ENCODE measurements around the gene SERPINB3.
"Not testable (repeated sequence)": the region's sequence is repeated elsewhere in the genome, so short reads cannot be mapped to it uniquely, and the experiment has no call there.

The SERPINB3 gene

GRCh38 chr18:63661750-63662149, at the start of gene SERPINB3:
TSS of gene SERPINB3 (minus strand) at chr18:63661893. CDS start at chr18:63661216, 677 bp downstream.
- not testable (repeated sequence) for H3K27ac ChIP-seq (ENCODE audit: low read depth in 2 of 2, low read length in 2 of 2); H3K4me3 ChIP-seq (ENCODE audit: low read length in 2 of 2); H3K36me3 ChIP-seq (ENCODE audit: control insufficient read depth in 2 of 2, insufficient read depth in 2 of 2, low read length in 2 of 2); H3K4me1 ChIP-seq (ENCODE audit: control insufficient read depth in 2 of 2, insufficient read depth in 2 of 2, low read length in 2 of 2); H3K9ac ChIP-seq (ENCODE audit: low read depth in 1 of 2, low read length in 2 of 2); H3K9me3 ChIP-seq (ENCODE audit: control insufficient read depth in 2 of 2, low read length in 2 of 2); H3K27me3 ChIP-seq (ENCODE audit: control insufficient read depth in 2 of 2, insufficient read depth in 2 of 2, low read length in 2 of 2)

GRCh38 chr18:63708650-63709049, 47.0 kb upstream of the SERPINB3 start:
- Histone ChIP-seq H3K4me1 (ENCODE audit: control insufficient read depth in 2 of 2, insufficient read depth in 2 of 2, low read length in 2 of 2) (no peaks in the 10 kb centered on the region), H3K9ac (ENCODE audit: low read depth in 1 of 2, low read length in 2 of 2) (no peak overlapping the region), H3K27ac (ENCODE audit: low read depth in 2 of 2, low read length in 2 of 2) (no peak overlapping the region), H3K9me3 (ENCODE audit: control insufficient read depth in 2 of 2, low read length in 2 of 2) (no peaks in the 10 kb centered on the region), H3K4me3 (ENCODE audit: low read length in 2 of 2) (no peak overlapping the region), H3K27me3 (ENCODE audit: control insufficient read depth in 2 of 2, insufficient read depth in 2 of 2, low read length in 2 of 2) (no peaks in the 10 kb centered on the region), H3K36me3 (ENCODE audit: control insufficient read depth in 2 of 2, insufficient read depth in 2 of 2, low read length in 2 of 2) (no peaks in the 10 kb centered on the region)

GRCh38 chr18:63707816-63708215, 46.1 kb upstream of the SERPINB3 start:
- Histone ChIP-seq H3K27me3 (ENCODE audit: control insufficient read depth in 2 of 2, insufficient read depth in 2 of 2, low read length in 2 of 2) (no peaks in the 10 kb centered on the region), H3K4me1 (ENCODE audit: control insufficient read depth in 2 of 2, insufficient read depth in 2 of 2, low read length in 2 of 2) (no peaks in the 10 kb centered on the region), H3K9ac (ENCODE audit: low read depth in 1 of 2, low read length in 2 of 2) (no peak overlapping the region), H3K27ac (ENCODE audit: low read depth in 2 of 2, low read length in 2 of 2) (no peak overlapping the region), H3K9me3 (ENCODE audit: control insufficient read depth in 2 of 2, low read length in 2 of 2) (no peaks in the 10 kb centered on the region), H3K36me3 (ENCODE audit: control insufficient read depth in 2 of 2, insufficient read depth in 2 of 2, low read length in 2 of 2) (no peaks in the 10 kb centered on the region), H3K4me3 (ENCODE audit: low read length in 2 of 2) (no peak overlapping the region)

GRCh38 chr18:63705401-63705800, 43.7 kb upstream of the SERPINB3 start:
- Histone ChIP-seq H3K36me3 (ENCODE audit: control insufficient read depth in 2 of 2, insufficient read depth in 2 of 2, low read length in 2 of 2) (no peaks in the 10 kb centered on the region), H3K27me3 (ENCODE audit: control insufficient read depth in 2 of 2, insufficient read depth in 2 of 2, low read length in 2 of 2) (no peaks in the 10 kb centered on the region), H3K4me3 (ENCODE audit: low read length in 2 of 2) (no peak overlapping the region), H3K9ac (ENCODE audit: low read depth in 1 of 2, low read length in 2 of 2) (no peak overlapping the region), H3K27ac (ENCODE audit: low read depth in 2 of 2, low read length in 2 of 2) (no peak overlapping the region), H3K4me1 (ENCODE audit: control insufficient read depth in 2 of 2, insufficient read depth in 2 of 2, low read length in 2 of 2) (no peaks in the 10 kb centered on the region), H3K9me3 (ENCODE audit: control insufficient read depth in 2 of 2, low read length in 2 of 2) (no peaks in the 10 kb centered on the region)

- no peaks in the 10 kb centered on the region for H3K36me3 ChIP-seq (ENCODE audit: control insufficient read depth in 2 of 2, insufficient read depth in 2 of 2, low read length in 2 of 2)
- H3K9ac ChIP-seq (ENCODE audit: low read depth in 1 of 2, low read length in 2 of 2), result no peak within 1 kb of the TSS
- no peaks in the 10 kb centered on the region for H3K4me1 ChIP-seq (ENCODE audit: control insufficient read depth in 2 of 2, insufficient read depth in 2 of 2, low read length in 2 of 2)
- H3K27me3 ChIP-seq (ENCODE audit: control insufficient read depth in 2 of 2, insufficient read depth in 2 of 2, low read length in 2 of 2), result no peaks in the 10 kb centered on the region
- H3K4me3 ChIP-seq (ENCODE audit: low read length in 2 of 2), result no peak within 1 kb of the TSS
- no peak within 1 kb of the TSS for H3K27ac ChIP-seq (ENCODE audit: low read depth in 2 of 2, low read length in 2 of 2)
- no peaks in the 10 kb centered on the region for H3K9me3 ChIP-seq (ENCODE audit: control insufficient read depth in 2 of 2, low read length in 2 of 2)
Observed at GRCh38 chr18:63702660-63703059, 41.0 kb upstream of the SERPINB3 start, which contains the start of gene SERPINB11. TSS of gene SERPINB11 (plus strand) at chr18:63702960. CDS start at chr18:63710194, 7,234 bp downstream.

- H3K4me1 ChIP-seq (ENCODE audit: control insufficient read depth in 2 of 2, insufficient read depth in 2 of 2, low read length in 2 of 2), result no peaks in the 10 kb centered on the region
- H3K27me3 ChIP-seq (ENCODE audit: control insufficient read depth in 2 of 2, insufficient read depth in 2 of 2, low read length in 2 of 2), result no peaks in the 10 kb centered on the region
- H3K9me3 ChIP-seq (ENCODE audit: control insufficient read depth in 2 of 2, low read length in 2 of 2), result no peaks in the 10 kb centered on the region
- no peak overlapping the region for H3K4me3 ChIP-seq (ENCODE audit: low read length in 2 of 2)
- H3K9ac ChIP-seq (ENCODE audit: low read depth in 1 of 2, low read length in 2 of 2), result no peak overlapping the region
- H3K27ac ChIP-seq (ENCODE audit: low read depth in 2 of 2, low read length in 2 of 2), result no peak overlapping the region
- H3K36me3 ChIP-seq (ENCODE audit: control insufficient read depth in 2 of 2, insufficient read depth in 2 of 2, low read length in 2 of 2), result no peaks in the 10 kb centered on the region
Observed at GRCh38 chr18:63701952-63702351, 40.3 kb upstream of the SERPINB3 start.

GRCh38 chr18:63700501-63700900, 38.8 kb upstream of the SERPINB3 start:
- Histone ChIP-seq H3K27me3 (ENCODE audit: control insufficient read depth in 2 of 2, insufficient read depth in 2 of 2, low read length in 2 of 2) (no peaks in the 10 kb centered on the region), H3K9ac (ENCODE audit: low read depth in 1 of 2, low read length in 2 of 2) (no peak overlapping the region), H3K36me3 (ENCODE audit: control insufficient read depth in 2 of 2, insufficient read depth in 2 of 2, low read length in 2 of 2) (no peaks in the 10 kb centered on the region), H3K9me3 (ENCODE audit: control insufficient read depth in 2 of 2, low read length in 2 of 2) (no peaks in the 10 kb centered on the region), H3K27ac (ENCODE audit: low read depth in 2 of 2, low read length in 2 of 2) (no peak overlapping the region), H3K4me1 (ENCODE audit: control insufficient read depth in 2 of 2, insufficient read depth in 2 of 2, low read length in 2 of 2) (no peaks in the 10 kb centered on the region), H3K4me3 (ENCODE audit: low read length in 2 of 2) (no peak overlapping the region)

GRCh38 chr18:63697097-63697660, 35.5 kb upstream of the SERPINB3 start:
- no peaks in the 10 kb centered on the region for H3K9me3 ChIP-seq (ENCODE audit: control insufficient read depth in 2 of 2, low read length in 2 of 2)
- H3K36me3 ChIP-seq (ENCODE audit: control insufficient read depth in 2 of 2, insufficient read depth in 2 of 2, low read length in 2 of 2), result no peaks in the 10 kb centered on the region
- no peak overlapping the region for H3K9ac ChIP-seq (ENCODE audit: low read depth in 1 of 2, low read length in 2 of 2)
- no peaks in the 10 kb centered on the region for H3K4me1 ChIP-seq (ENCODE audit: control insufficient read depth in 2 of 2, insufficient read depth in 2 of 2, low read length in 2 of 2)
- H3K27me3 ChIP-seq (ENCODE audit: control insufficient read depth in 2 of 2, insufficient read depth in 2 of 2, low read length in 2 of 2), result no peaks in the 10 kb centered on the region
- H3K27ac ChIP-seq (ENCODE audit: low read depth in 2 of 2, low read length in 2 of 2), result no peak overlapping the region
- H3K4me3 ChIP-seq (ENCODE audit: low read length in 2 of 2), result no peak overlapping the region

- Histone ChIP-seq H3K27me3 (ENCODE audit: control insufficient read depth in 2 of 2, insufficient read depth in 2 of 2, low read length in 2 of 2) (no peaks in the 10 kb centered on the region), H3K36me3 (ENCODE audit: control insufficient read depth in 2 of 2, insufficient read depth in 2 of 2, low read length in 2 of 2) (no peaks in the 10 kb centered on the region), H3K9ac (ENCODE audit: low read depth in 1 of 2, low read length in 2 of 2) (no peak overlapping the region), H3K4me1 (ENCODE audit: control insufficient read depth in 2 of 2, insufficient read depth in 2 of 2, low read length in 2 of 2) (no peaks in the 10 kb centered on the region), H3K9me3 (ENCODE audit: control insufficient read depth in 2 of 2, low read length in 2 of 2) (no peaks in the 10 kb centered on the region), H3K27ac (ENCODE audit: low read depth in 2 of 2, low read length in 2 of 2) (no peak overlapping the region), H3K4me3 (ENCODE audit: low read length in 2 of 2) (no peak overlapping the region)
Observed at GRCh38 chr18:63689064-63689463, 27.4 kb upstream of the SERPINB3 start.

- Histone ChIP-seq H3K36me3 (ENCODE audit: control insufficient read depth in 2 of 2, insufficient read depth in 2 of 2, low read length in 2 of 2) (no peaks in the 10 kb centered on the region), H3K27me3 (ENCODE audit: control insufficient read depth in 2 of 2, insufficient read depth in 2 of 2, low read length in 2 of 2) (no peaks in the 10 kb centered on the region), H3K9ac (ENCODE audit: low read depth in 1 of 2, low read length in 2 of 2) (no peak overlapping the region), H3K4me1 (ENCODE audit: control insufficient read depth in 2 of 2, insufficient read depth in 2 of 2, low read length in 2 of 2) (no peaks in the 10 kb centered on the region), H3K4me3 (ENCODE audit: low read length in 2 of 2) (no peak overlapping the region), H3K9me3 (ENCODE audit: control insufficient read depth in 2 of 2, low read length in 2 of 2) (no peaks in the 10 kb centered on the region), H3K27ac (ENCODE audit: low read depth in 2 of 2, low read length in 2 of 2) (no peak overlapping the region)
Observed at GRCh38 chr18:63686871-63687270, 25.2 kb upstream of the SERPINB3 start.

- Histone ChIP-seq H3K9ac (ENCODE audit: low read depth in 1 of 2, low read length in 2 of 2) (no peak overlapping the region), H3K27ac (ENCODE audit: low read depth in 2 of 2, low read length in 2 of 2) (no peak overlapping the region), H3K9me3 (ENCODE audit: control insufficient read depth in 2 of 2, low read length in 2 of 2) (no peaks in the 10 kb centered on the region), H3K4me3 (ENCODE audit: low read length in 2 of 2) (no peak overlapping the region), H3K36me3 (ENCODE audit: control insufficient read depth in 2 of 2, insufficient read depth in 2 of 2, low read length in 2 of 2) (no peaks in the 10 kb centered on the region), H3K4me1 (ENCODE audit: control insufficient read depth in 2 of 2, insufficient read depth in 2 of 2, low read length in 2 of 2) (no peaks in the 10 kb centered on the region), H3K27me3 (ENCODE audit: control insufficient read depth in 2 of 2, insufficient read depth in 2 of 2, low read length in 2 of 2) (no peaks in the 10 kb centered on the region)
Observed at GRCh38 chr18:63684718-63685117, 23.0 kb upstream of the SERPINB3 start.
